Central memory CD8-positive, alpha-beta T cell (primary cell): ENCODE measurements around the gene DOCK10.

Experiments
- ATAC-seq: fragments of 150-1000 bp; cut with Tn5 transposase; replicated peaks from 2 replicates; pipeline ENCODE4 v1.10.0; 2022; ENCODE audit warnings: mild to moderate bottlenecking, moderate FRiP score, moderate number of reproducible peaks; ENCODE audit not compliant: poor library complexity, severe bottlenecking; ENCODE audit errors: extremely low read depth
- DNase-seq, 2 donors: peaks; one replicate each; pipeline ENCODE4 v3.0.0; 2021; ENCODE audit warnings: low spot score in 2 of 2
- H3K27ac Mint-ChIP-seq: one replicate; pipeline ENCODE4 v1.8.0; 2022; ENCODE audit warnings: low read depth, mild to moderate bottlenecking, moderate library complexity, mixed read lengths
- H3K27me3 Mint-ChIP-seq: one replicate; pipeline ENCODE4 v1.8.0; 2022; ENCODE audit warnings: mixed read lengths
- H3K36me3 Mint-ChIP-seq: one replicate; pipeline ENCODE4 v1.8.0; 2022; ENCODE audit warnings: mild to moderate bottlenecking, moderate library complexity, mixed read lengths; ENCODE audit not compliant: insufficient read depth
- H3K4me1 Mint-ChIP-seq: one replicate; pipeline ENCODE4 v1.8.0; 2022; ENCODE audit warnings: mixed read lengths
- H3K4me3 Mint-ChIP-seq: one replicate; pipeline ENCODE4 v1.8.0; 2022; ENCODE audit warnings: mild to moderate bottlenecking, moderate library complexity, mixed read lengths
- H3K9me3 Mint-ChIP-seq: one replicate; pipeline ENCODE4 v1.8.0; 2022; ENCODE audit warnings: mixed read lengths

The DOCK10 gene

DNA sequence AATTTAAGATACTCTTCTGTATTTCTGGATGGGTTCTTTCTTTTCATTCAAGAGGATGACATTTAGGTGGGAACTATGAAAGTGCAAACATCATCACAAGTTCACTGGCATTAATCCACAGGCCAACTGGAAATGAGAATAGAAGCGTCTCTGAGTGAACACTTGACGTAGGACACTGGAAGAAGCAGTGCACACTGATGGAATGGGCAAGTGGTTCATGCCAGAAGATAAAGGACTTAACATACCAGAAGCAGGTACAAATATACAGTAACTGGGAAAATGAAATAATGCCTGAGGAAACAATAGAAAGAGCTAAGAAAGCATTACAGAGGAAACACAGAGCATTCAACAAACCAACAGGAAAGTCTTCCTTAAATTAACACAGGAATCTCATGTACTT is 205.2 kb downstream of the DOCK10 start:
- DNase-seq (no peak), ATAC-seq (no peak)
- Mint-ChIP-seq H3K9me3 (peaks cover 6% of the 10 kb centered on the region), H3K27me3 (no peaks in the 10 kb centered on the region), H3K27ac (no peak overlapping the region), H3K4me3 (no peak overlapping the region), H3K36me3 (peaks cover 75% of the 10 kb centered on the region), H3K4me1 (no peaks in the 10 kb centered on the region)

- H3K4me3 Mint-ChIP-seq, result no peak overlapping the region
- peaks cover 6% of the 10 kb centered on the region for H3K9me3 Mint-ChIP-seq
- H3K27ac Mint-ChIP-seq, result no peak overlapping the region
- no peaks in the 10 kb centered on the region for H3K27me3 Mint-ChIP-seq
- H3K4me1 Mint-ChIP-seq, result no peaks in the 10 kb centered on the region
- ATAC-seq (no peak), DNase-seq (no peak)
- H3K36me3 Mint-ChIP-seq, result peaks cover 76% of the 10 kb centered on the region
Observed at GRCh38 chr2:224836263-224836662, 206.0 kb downstream of the DOCK10 start.

DNA sequence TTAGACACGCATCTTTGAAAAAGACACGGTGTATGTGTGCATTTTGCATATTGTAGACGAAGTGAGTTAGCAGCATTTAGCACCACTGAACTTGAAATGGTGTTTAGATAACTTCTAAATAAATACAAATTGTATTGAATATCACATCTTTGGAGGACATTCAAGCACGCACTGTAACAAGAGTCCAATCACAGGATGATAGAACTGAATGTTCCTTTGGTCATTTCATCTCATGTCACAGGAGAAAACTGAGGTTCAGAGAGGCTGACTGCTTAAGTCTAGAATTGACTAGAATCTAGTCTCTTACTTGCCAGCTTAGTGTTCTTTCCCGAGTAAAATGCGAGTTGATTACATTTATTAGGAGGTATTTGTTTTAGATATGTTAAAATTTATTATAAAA is 206.9 kb downstream of the DOCK10 start:
- Mint-ChIP-seq H3K27me3 (no peaks in the 10 kb centered on the region), H3K4me3 (no peak overlapping the region), H3K27ac (no peak overlapping the region), H3K36me3 (peaks cover 73% of the 10 kb centered on the region), H3K4me1 (no peaks in the 10 kb centered on the region), H3K9me3 (no peaks in the 10 kb centered on the region)
- ATAC-seq, result no peak
- DNase-seq, result no peak

DNA sequence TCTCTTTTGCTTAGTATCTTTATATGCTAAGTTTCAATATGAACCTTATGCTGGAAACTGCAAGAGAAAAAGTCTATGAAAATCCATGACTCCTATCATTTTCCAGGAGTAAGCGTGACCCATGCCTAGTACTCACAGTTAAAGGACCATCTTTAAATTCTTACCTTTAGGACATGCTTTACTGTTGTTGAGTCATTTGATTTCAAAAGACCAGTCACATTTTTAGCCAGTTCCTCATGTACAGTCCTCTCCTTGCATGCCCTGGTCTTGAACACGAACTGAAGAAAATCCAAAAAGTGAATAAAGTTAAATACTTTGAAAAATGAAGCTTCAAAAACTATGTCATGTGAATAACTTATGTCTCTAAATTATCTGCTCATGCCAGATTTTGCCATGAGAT is 208.3 kb downstream of the DOCK10 start:
- H3K4me1 Mint-ChIP-seq, result no peaks in the 10 kb centered on the region
- DNase-seq (no peak), ATAC-seq (no peak)
- no peaks in the 10 kb centered on the region for H3K9me3 Mint-ChIP-seq
- H3K27ac Mint-ChIP-seq, result peak overlapping the region; percentile 8
- peaks cover 72% of the 10 kb centered on the region for H3K36me3 Mint-ChIP-seq
- no peak overlapping the region for H3K4me3 Mint-ChIP-seq
- no peaks in the 10 kb centered on the region for H3K27me3 Mint-ChIP-seq

- H3K4me1 Mint-ChIP-seq, result peaks cover 5% of the 10 kb centered on the region
Observed at GRCh38 chr2:224832207-224832606, 210.1 kb downstream of the DOCK10 start.

DNA sequence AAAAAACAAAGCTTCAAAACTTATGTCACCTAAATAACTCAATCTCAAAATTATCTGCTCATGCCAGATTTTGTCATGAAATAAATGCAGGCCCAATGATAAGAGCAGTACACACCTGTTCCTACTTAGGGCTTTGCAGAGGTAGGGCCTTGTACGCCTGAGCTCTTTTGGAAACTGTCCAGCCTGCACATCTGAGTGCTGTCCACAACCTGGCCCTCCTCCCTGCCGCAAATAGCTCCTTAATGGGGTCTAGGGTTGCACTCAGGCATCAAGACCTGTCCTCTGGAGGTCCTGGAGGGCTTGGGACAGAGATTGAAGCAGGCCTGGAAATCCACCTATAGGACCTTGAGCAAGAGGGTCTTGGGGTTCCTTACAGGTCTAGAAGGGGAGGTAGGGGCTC is 210.7 kb downstream of the DOCK10 start:
- H3K4me3 Mint-ChIP-seq, result no peak overlapping the region
- H3K27me3 Mint-ChIP-seq, result no peaks in the 10 kb centered on the region
- DNase-seq (no peak), ATAC-seq (no peak)
- H3K4me1 Mint-ChIP-seq, result peaks cover 5% of the 10 kb centered on the region
- peaks cover 74% of the 10 kb centered on the region for H3K36me3 Mint-ChIP-seq
- no peak overlapping the region for H3K27ac Mint-ChIP-seq
- no peaks in the 10 kb centered on the region for H3K9me3 Mint-ChIP-seq

More at GRCh38 chr2:224832207-224832606, 210.1 kb downstream of the DOCK10 start:
- Mint-ChIP-seq H3K27me3 (no peaks in the 10 kb centered on the region), H3K9me3 (no peaks in the 10 kb centered on the region), H3K27ac (no peak overlapping the region), H3K4me3 (no peak overlapping the region), H3K36me3 (peaks cover 72% of the 10 kb centered on the region)
- no peak for ATAC-seq
- no peak for DNase-seq

- no peak overlapping the region for H3K4me3 Mint-ChIP-seq
- H3K27me3 Mint-ChIP-seq, result no peaks in the 10 kb centered on the region
- DNase-seq (no peak), ATAC-seq (no peak)
- no peaks in the 10 kb centered on the region for H3K4me1 Mint-ChIP-seq
- H3K36me3 Mint-ChIP-seq, result peaks cover 41% of the 10 kb centered on the region
- no peaks in the 10 kb centered on the region for H3K9me3 Mint-ChIP-seq
- no peak overlapping the region for H3K27ac Mint-ChIP-seq
Observed at GRCh38 chr2:224820283-224820991, 221.8 kb downstream of the DOCK10 start.

GRCh38 chr2:224819075-224819474 is 223.2 kb downstream of the DOCK10 start:
- H3K27me3 Mint-ChIP-seq, result no peaks in the 10 kb centered on the region
- ATAC-seq (no peak), DNase-seq (no peak)
- no peak overlapping the region for H3K4me3 Mint-ChIP-seq
- no peaks in the 10 kb centered on the region for H3K4me1 Mint-ChIP-seq
- peaks cover 44% of the 10 kb centered on the region for H3K36me3 Mint-ChIP-seq
- H3K9me3 Mint-ChIP-seq, result no peaks in the 10 kb centered on the region
- H3K27ac Mint-ChIP-seq, result peak overlapping the region; percentile 19

GRCh38 chr2:224817676-224818075 is 224.6 kb downstream of the DOCK10 start:
- DNase-seq (no peak), ATAC-seq (no peak)
- H3K27ac Mint-ChIP-seq, result no peak overlapping the region
- H3K4me1 Mint-ChIP-seq, result no peaks in the 10 kb centered on the region
- H3K27me3 Mint-ChIP-seq, result no peaks in the 10 kb centered on the region
- H3K9me3 Mint-ChIP-seq, result no peaks in the 10 kb centered on the region
- no peak overlapping the region for H3K4me3 Mint-ChIP-seq
- H3K36me3 Mint-ChIP-seq, result peaks cover 44% of the 10 kb centered on the region

GRCh38 chr2:224816816-224817215 is 225.5 kb downstream of the DOCK10 start:
- no peaks in the 10 kb centered on the region for H3K27me3 Mint-ChIP-seq
- DNase-seq (no peak), ATAC-seq (no peak)
- no peaks in the 10 kb centered on the region for H3K9me3 Mint-ChIP-seq
- no peak overlapping the region for H3K27ac Mint-ChIP-seq
- peaks cover 45% of the 10 kb centered on the region for H3K36me3 Mint-ChIP-seq
- H3K4me3 Mint-ChIP-seq, result no peak overlapping the region
- H3K4me1 Mint-ChIP-seq, result no peaks in the 10 kb centered on the region

GRCh38 chr2:224813578-224813977 is 228.7 kb downstream of the DOCK10 start:
- no peak for DNase-seq
- no peak for ATAC-seq
- Mint-ChIP-seq H3K36me3 (peaks cover 46% of the 10 kb centered on the region), H3K27ac (no peak overlapping the region), H3K27me3 (no peaks in the 10 kb centered on the region), H3K4me1 (peaks cover 11% of the 10 kb centered on the region), H3K9me3 (no peaks in the 10 kb centered on the region), H3K4me3 (no peak overlapping the region)

- H3K9me3 Mint-ChIP-seq, result no peaks in the 10 kb centered on the region
Observed at GRCh38 chr2:224807153-224807964, 234.9 kb downstream of the DOCK10 start.

GRCh38 chr2:224803930-224804329 is 238.3 kb downstream of the DOCK10 start:
- H3K4me3 Mint-ChIP-seq, result no peak overlapping the region
- H3K27me3 Mint-ChIP-seq, result no peaks in the 10 kb centered on the region
- no peak overlapping the region for H3K27ac Mint-ChIP-seq
- H3K36me3 Mint-ChIP-seq, result peaks cover 77% of the 10 kb centered on the region
- H3K9me3 Mint-ChIP-seq, result no peaks in the 10 kb centered on the region
- H3K4me1 Mint-ChIP-seq, result no peaks in the 10 kb centered on the region
- ATAC-seq, result no peak
- DNase-seq, result no peak

More at GRCh38 chr2:224807153-224807964, 234.9 kb downstream of the DOCK10 start:
- no peak overlapping the region for H3K27ac Mint-ChIP-seq
- H3K27me3 Mint-ChIP-seq, result no peaks in the 10 kb centered on the region
- no peak for ATAC-seq
- no peak for DNase-seq
- peaks cover 11% of the 10 kb centered on the region for H3K4me1 Mint-ChIP-seq
- peaks cover 65% of the 10 kb centered on the region for H3K36me3 Mint-ChIP-seq
- no peak overlapping the region for H3K4me3 Mint-ChIP-seq
